GM21390 (cell line): Measurements from ENCODE around the gene BCAS1.

Source experiments
- ATAC-seq: cut with Tn5 transposase; IDR thresholded peaks from one replicate; pipeline ENCODE4 v1.9.1; 2021; ENCODE audit not compliant: unreplicated experiment

BCAS1 gene

GRCh38 chr20:54082100-54082499 lies 11.7 kb upstream of the BCAS1 start:
- ATAC-seq = no peak

GRCh38 chr20:54079652-54080051 lies 9.3 kb upstream of the BCAS1 start:
- peak; percentile 69 for ATAC-seq

- peak; percentile 58 for ATAC-seq
Measured at GRCh38 chr20:54078296-54078984, 8.0 kb upstream of the BCAS1 start.

- ATAC-seq = no peak
Measured at GRCh38 chr20:54076259-54076658, 5.9 kb upstream of the BCAS1 start.

- ATAC-seq = no peak
Measured at GRCh38 chr20:54075322-54075721, 4.9 kb upstream of the BCAS1 start.

- ATAC-seq = no peak
Measured at GRCh38 chr20:54074511-54074910, 4.1 kb upstream of the BCAS1 start.

- ATAC-seq = no peak
Measured at GRCh38 chr20:54073288-54073687, 2.9 kb upstream of the BCAS1 start.

- ATAC-seq = no peak
Measured at GRCh38 chr20:54069501-54069971, 858 bp downstream of the BCAS1 start.

- no peak for ATAC-seq
Measured at GRCh38 chr20:54068966-54069365, 1.4 kb downstream of the BCAS1 start.

- ATAC-seq = no peak
Measured at GRCh38 chr20:54068495-54068894, 1.9 kb downstream of the BCAS1 start.

- peak; percentile 46 for ATAC-seq
Measured at GRCh38 chr20:54067606-54068174, 2.7 kb downstream of the BCAS1 start.

GRCh38 chr20:54065601-54066038 lies 4.8 kb downstream of the BCAS1 start:
- ATAC-seq = no peak

GRCh38 chr20:54064939-54065338 lies 5.5 kb downstream of the BCAS1 start:
- no peak for ATAC-seq

- peak; percentile 40 for ATAC-seq
Measured at GRCh38 chr20:54063992-54064676, 6.3 kb downstream of the BCAS1 start.

- ATAC-seq = no peak
Measured at GRCh38 chr20:54063580-54063979, 6.8 kb downstream of the BCAS1 start.

- peak; percentile 34 for ATAC-seq
Measured at GRCh38 chr20:54062812-54063280, 7.5 kb downstream of the BCAS1 start.

GRCh38 chr20:54061101-54061881 lies 9.1 kb downstream of the BCAS1 start:
- ATAC-seq = no peak

GRCh38 chr20:54059691-54060364 lies 10.6 kb downstream of the BCAS1 start:
- ATAC-seq = no peak

GRCh38 chr20:54058420-54059139 lies 11.8 kb downstream of the BCAS1 start:
- ATAC-seq = peak; percentile 54
